Suprapubic skin (tissue), 3 donors: ENCODE results near the gene SOST.

Source experiments
- EP300 ChIP-seq: sonication (generic); formaldehyde crosslinking; IDR thresholded peaks from one replicate; pipeline ENCODE4 v1.6.1; 2017; ENCODE audit warnings: antibody characterized with exemption
- TF ChIP-seq, protein P1 (sequence below), 2 donors: fragments of 200-600 bp in 1 of 2; fragments of 450-650 bp in 1 of 2; sonication (generic) in 1 of 2; IDR thresholded peaks; one replicate each; pipeline ENCODE4 v1.5.1; 2016 to 2019; ENCODE audit warnings: antibody characterized with exemption in 2 of 2, mild to moderate bottlenecking in 1 of 2, moderate library complexity in 1 of 2

DNA sequence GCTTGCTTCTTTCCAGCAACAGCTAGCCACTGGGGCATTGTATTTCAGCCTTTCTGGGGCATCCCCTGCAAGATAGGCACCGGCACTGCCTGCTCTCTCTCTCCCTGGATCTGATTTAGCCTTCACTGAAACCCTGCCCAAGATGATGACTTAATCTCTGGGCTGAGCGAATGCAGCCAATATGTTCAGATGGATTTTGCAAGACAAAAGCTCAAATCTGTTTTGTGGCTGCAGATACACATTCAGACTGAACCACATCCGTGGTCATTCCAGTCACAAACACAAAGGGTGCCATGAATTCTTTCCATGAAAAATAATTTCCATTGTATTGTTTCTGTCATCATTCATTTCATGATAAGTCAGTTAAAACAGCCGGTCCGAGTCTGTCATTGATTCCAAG, 24.2 kb downstream of the SOST start:
- TF ChIP-seq, protein P1, sequence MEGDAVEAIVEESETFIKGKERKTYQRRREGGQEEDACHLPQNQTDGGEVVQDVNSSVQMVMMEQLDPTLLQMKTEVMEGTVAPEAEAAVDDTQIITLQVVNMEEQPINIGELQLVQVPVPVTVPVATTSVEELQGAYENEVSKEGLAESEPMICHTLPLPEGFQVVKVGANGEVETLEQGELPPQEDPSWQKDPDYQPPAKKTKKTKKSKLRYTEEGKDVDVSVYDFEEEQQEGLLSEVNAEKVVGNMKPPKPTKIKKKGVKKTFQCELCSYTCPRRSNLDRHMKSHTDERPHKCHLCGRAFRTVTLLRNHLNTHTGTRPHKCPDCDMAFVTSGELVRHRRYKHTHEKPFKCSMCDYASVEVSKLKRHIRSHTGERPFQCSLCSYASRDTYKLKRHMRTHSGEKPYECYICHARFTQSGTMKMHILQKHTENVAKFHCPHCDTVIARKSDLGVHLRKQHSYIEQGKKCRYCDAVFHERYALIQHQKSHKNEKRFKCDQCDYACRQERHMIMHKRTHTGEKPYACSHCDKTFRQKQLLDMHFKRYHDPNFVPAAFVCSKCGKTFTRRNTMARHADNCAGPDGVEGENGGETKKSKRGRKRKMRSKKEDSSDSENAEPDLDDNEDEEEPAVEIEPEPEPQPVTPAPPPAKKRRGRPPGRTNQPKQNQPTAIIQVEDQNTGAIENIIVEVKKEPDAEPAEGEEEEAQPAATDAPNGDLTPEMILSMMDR (IDR thresholded peaks at IDR 0.05) = no peak
- TF ChIP-seq EP300 = no peak
